SK-N-SH treated with all-trans-retinoic acid at 6 μM for 48 hours (cell line): ENCODE measurements around the gene FKBP2.

Experiments used
- ATAC-seq: fragments of 200-7000 bp; cut with Tn5 transposase; 3 replicates; pipeline ENCODE4 v1.9.1; 2020; ENCODE audit warnings: mild to moderate bottlenecking, moderate library complexity
- ARNTL ChIP-seq: fragments of 450-650 bp; formaldehyde crosslinking; IDR thresholded peaks from 2 replicates; pipeline ENCODE4 v1.5.0; 2020; ENCODE audit warnings: low read depth, mild to moderate bottlenecking, moderate library complexity, borderline replicate concordance
- BACH2 ChIP-seq: fragments of 250-450 bp; sonication (Bioruptor Pico); IDR thresholded peaks from 2 replicates; pipeline ENCODE4 v1.9.0; 2021; ENCODE audit warnings: mild to moderate bottlenecking, borderline replicate concordance
- CREB5 ChIP-seq: fragments of 250-450 bp; sonication (Bioruptor Pico); IDR thresholded peaks from 2 replicates; pipeline ENCODE4 v1.5.1; 2020; ENCODE audit warnings: low read depth, mild to moderate bottlenecking, moderate library complexity
- CSDC2 ChIP-seq: fragments of 250-450 bp; sonication (Bioruptor Pico); IDR thresholded peaks from 2 replicates; pipeline ENCODE4 v1.5.0; 2020; ENCODE audit warnings: mild to moderate bottlenecking, moderate library complexity
- ESRRG ChIP-seq: fragments of 250-450 bp; sonication (Bioruptor Pico); IDR thresholded peaks from 2 replicates; pipeline ENCODE4 v1.6.1; 2021; ENCODE audit warnings: mild to moderate bottlenecking
- GLIS3 ChIP-seq: fragments of 250-450 bp; sonication (Bioruptor Pico); IDR thresholded peaks from 2 replicates; pipeline ENCODE4 v1.5.0; 2020; ENCODE audit warnings: mild to moderate bottlenecking, moderate library complexity
- OSR1 ChIP-seq: fragments of 250-450 bp; sonication (Bioruptor Pico); IDR thresholded peaks from 2 replicates; pipeline ENCODE4 v1.8.0; 2022; ENCODE audit warnings: moderate library complexity, mild to moderate bottlenecking, inconsistent platforms
- SNAI2 ChIP-seq: fragments of 250-450 bp; sonication (Bioruptor Pico); IDR thresholded peaks from 2 replicates; pipeline ENCODE4 v1.5.0; 2020; ENCODE audit warnings: mild to moderate bottlenecking, moderate library complexity
- TOX ChIP-seq: fragments of 250-450 bp; sonication (Bioruptor Pico); IDR thresholded peaks from 2 replicates; pipeline ENCODE4 v1.8.0; 2021; ENCODE audit warnings: mild to moderate bottlenecking, moderate library complexity, borderline replicate concordance
- TSHZ2 ChIP-seq: fragments of 250-450 bp; sonication (Bioruptor Pico); IDR thresholded peaks from 2 replicates; pipeline ENCODE4 v1.5.0; 2020; ENCODE audit warnings: mild to moderate bottlenecking, moderate library complexity
- ZC3H10 ChIP-seq: fragments of 250-450 bp; sonication (Bioruptor Pico); IDR thresholded peaks from 2 replicates; pipeline ENCODE4 v1.5.1; 2021; ENCODE audit warnings: mild to moderate bottlenecking, moderate library complexity
- ZFP3 ChIP-seq: fragments of 250-450 bp; sonication (Bioruptor Pico); IDR thresholded peaks from 2 replicates; pipeline ENCODE4 v1.5.0; 2020; ENCODE audit warnings: mild to moderate bottlenecking, moderate library complexity
- ZFP30 ChIP-seq: fragments of 450-650 bp; formaldehyde crosslinking; IDR thresholded peaks from 2 replicates; pipeline ENCODE4 v1.5.0; 2022; ENCODE audit warnings: mild to moderate bottlenecking, moderate library complexity
- ZNF565 ChIP-seq: fragments of 450-650 bp; formaldehyde crosslinking; conservative IDR thresholded peaks from 2 replicates; pipeline ENCODE4 v1.5.0; 2020; ENCODE audit warnings: low read depth, mild to moderate bottlenecking, moderate library complexity
- ZNF70 ChIP-seq: fragments of 450-650 bp; formaldehyde crosslinking; IDR thresholded peaks from 2 replicates; pipeline ENCODE4 v1.5.0; 2020; ENCODE audit warnings: mild to moderate bottlenecking, moderate library complexity
- ZNF8 ChIP-seq: fragments of 450-650 bp; formaldehyde crosslinking; IDR thresholded peaks from 2 replicates; pipeline ENCODE4 v1.5.0; 2020; ENCODE audit warnings: mild to moderate bottlenecking, moderate library complexity
- TF ChIP-seq, protein P1 (sequence below): fragments of 250-450 bp; sonication (Bioruptor Pico); IDR thresholded peaks from 2 replicates; pipeline ENCODE4 v1.8.0; 2021; ENCODE audit warnings: low read depth, mild to moderate bottlenecking, moderate library complexity, borderline replicate concordance
- TF ChIP-seq, protein P2 (sequence below): fragments of 250-450 bp; sonication (Bioruptor Pico); IDR thresholded peaks from 2 replicates; pipeline ENCODE4 v1.5.1; 2021; ENCODE audit warnings: mild to moderate bottlenecking, moderate library complexity
- TF ChIP-seq, protein P3 (sequence below): fragments of 250-450 bp; sonication (Bioruptor Pico); IDR thresholded peaks from 2 replicates; pipeline ENCODE4 v1.8.0; 2020; ENCODE audit warnings: mild to moderate bottlenecking, moderate library complexity, borderline replicate concordance

FKBP2 gene

DNA sequence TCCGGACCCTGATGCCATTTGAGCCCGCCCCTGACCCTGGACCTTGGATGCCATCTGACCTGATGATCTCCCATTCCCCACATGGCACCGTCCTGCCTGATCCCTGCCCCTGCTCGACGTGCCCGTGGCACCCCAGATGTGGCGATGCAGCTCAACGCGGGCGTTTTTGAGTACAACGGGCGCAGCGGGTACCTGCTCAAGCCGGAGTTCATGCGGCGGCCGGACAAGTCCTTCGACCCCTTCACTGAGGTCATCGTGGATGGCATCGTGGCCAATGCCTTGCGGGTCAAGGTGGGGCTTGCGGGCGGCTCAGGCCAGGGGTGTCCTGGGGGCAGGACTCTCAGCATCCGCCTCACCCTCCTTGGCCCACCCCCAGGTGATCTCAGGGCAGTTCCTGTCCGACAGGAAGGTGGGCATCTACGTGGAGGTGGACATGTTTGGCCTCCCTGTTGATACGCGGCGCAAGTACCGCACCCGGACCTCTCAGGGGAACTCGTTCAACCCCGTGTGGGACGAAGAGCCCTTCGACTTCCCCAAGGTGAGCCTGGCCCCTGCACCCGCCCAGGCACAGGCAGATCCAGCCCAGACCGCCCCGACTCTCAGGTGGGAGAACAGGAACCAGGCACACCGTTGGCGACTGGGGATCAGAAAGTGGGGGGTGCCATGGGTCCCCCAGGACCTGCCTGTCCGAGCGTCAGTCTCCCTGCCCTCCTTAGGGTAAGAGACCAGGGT lies 21.5 kb downstream of the FKBP2 start:
- TF ChIP-seq ESRRG (CRISPR knock-in tag) (no peak), ZC3H10 (no peak), ZNF70 (CRISPR knock-in tag) (no peak), CSDC2 (CRISPR knock-in tag) (no peak), OSR1 (no peak), TOX (no peak), ZNF8 (CRISPR knock-in tag) (no peak), TSHZ2 (CRISPR knock-in tag) (no peak), BACH2 (CRISPR knock-in tag) (no peak), ZFP3 (CRISPR knock-in tag) (no peak), GLIS3 (CRISPR knock-in tag) (no peak), SNAI2 (no peak)
- TF ChIP-seq, protein P1, sequence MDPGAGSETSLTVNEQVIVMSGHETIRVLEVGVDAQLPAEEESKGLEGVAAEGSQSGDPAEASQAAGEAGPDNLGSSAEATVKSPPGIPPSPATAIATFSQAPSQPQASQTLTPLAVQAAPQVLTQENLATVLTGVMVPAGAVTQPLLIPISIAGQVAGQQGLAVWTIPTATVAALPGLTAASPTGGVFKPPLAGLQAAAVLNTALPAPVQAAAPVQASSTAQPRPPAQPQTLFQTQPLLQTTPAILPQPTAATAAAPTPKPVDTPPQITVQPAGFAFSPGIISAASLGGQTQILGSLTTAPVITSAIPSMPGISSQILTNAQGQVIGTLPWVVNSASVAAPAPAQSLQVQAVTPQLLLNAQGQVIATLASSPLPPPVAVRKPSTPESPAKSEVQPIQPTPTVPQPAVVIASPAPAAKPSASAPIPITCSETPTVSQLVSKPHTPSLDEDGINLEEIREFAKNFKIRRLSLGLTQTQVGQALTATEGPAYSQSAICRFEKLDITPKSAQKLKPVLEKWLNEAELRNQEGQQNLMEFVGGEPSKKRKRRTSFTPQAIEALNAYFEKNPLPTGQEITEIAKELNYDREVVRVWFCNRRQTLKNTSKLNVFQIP (CRISPR knock-in tag): no peak
- TF ChIP-seq, protein P2, sequence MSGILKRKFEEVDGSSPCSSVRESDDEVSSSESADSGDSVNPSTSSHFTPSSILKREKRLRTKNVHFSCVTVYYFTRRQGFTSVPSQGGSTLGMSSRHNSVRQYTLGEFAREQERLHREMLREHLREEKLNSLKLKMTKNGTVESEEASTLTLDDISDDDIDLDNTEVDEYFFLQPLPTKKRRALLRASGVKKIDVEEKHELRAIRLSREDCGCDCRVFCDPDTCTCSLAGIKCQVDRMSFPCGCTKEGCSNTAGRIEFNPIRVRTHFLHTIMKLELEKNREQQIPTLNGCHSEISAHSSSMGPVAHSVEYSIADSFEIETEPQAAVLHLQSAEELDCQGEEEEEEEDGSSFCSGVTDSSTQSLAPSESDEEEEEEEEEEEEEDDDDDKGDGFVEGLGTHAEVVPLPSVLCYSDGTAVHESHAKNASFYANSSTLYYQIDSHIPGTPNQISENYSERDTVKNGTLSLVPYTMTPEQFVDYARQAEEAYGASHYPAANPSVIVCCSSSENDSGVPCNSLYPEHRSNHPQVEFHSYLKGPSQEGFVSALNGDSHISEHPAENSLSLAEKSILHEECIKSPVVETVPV (CRISPR knock-in tag): no peak
- TF ChIP-seq, protein P3, sequence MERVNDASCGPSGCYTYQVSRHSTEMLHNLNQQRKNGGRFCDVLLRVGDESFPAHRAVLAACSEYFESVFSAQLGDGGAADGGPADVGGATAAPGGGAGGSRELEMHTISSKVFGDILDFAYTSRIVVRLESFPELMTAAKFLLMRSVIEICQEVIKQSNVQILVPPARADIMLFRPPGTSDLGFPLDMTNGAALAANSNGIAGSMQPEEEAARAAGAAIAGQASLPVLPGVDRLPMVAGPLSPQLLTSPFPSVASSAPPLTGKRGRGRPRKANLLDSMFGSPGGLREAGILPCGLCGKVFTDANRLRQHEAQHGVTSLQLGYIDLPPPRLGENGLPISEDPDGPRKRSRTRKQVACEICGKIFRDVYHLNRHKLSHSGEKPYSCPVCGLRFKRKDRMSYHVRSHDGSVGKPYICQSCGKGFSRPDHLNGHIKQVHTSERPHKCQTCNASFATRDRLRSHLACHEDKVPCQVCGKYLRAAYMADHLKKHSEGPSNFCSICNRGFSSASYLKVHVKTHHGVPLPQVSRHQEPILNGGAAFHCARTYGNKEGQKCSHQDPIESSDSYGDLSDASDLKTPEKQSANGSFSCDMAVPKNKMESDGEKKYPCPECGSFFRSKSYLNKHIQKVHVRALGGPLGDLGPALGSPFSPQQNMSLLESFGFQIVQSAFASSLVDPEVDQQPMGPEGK (CRISPR knock-in tag): no peak
- TF ChIP-seq, all 23 proteins: peak for 0
- no peak for ATAC-seq

GRCh38 chr11:64263021-64263946 lies 22.4 kb downstream of the FKBP2 start:
- TF ChIP-seq GLIS3 (CRISPR knock-in tag): no peak
- peak; percentile 63; the same call in 1 of the 2 replicates for TF ChIP-seq ZFP3 (CRISPR knock-in tag)
- TF ChIP-seq, all 23 proteins: peak for 1
- peak; percentile 34 for ATAC-seq

DNA sequence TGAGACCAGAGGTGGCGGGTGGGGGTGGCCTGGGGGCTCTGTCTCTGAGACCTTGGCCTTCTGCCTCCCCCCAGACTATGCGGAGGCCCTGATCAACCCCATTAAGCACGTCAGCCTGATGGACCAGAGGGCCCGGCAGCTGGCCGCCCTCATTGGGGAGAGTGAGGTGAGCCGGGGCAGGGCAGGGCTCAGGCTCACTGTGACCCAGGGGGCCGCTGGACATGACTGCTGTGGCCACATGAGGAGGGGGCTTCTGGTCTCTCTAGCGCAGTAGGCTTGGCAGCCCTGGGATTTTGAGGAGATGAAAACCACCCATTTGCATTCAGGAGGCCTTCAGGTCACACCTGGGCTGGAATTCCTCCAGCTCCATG lies 23.0 kb downstream of the FKBP2 start:
- no peak for ATAC-seq
- TF ChIP-seq ARNTL (CRISPR knock-in tag) (no peak), OSR1 (no peak), ZNF565 (no peak), ZFP30 (CRISPR knock-in tag) (no peak), ESRRG (CRISPR knock-in tag) (no peak), SNAI2 (no peak), ZNF70 (CRISPR knock-in tag) (no peak), GLIS3 (CRISPR knock-in tag) (no peak), CREB5 (CRISPR knock-in tag) (no peak), TSHZ2 (CRISPR knock-in tag) (no peak), CSDC2 (CRISPR knock-in tag) (no peak)
- TF ChIP-seq, protein P3 (CRISPR knock-in tag): no peak
